ENCODE data around the gene FCGR3B.
"Not testable (repeated sequence)": the region's sequence is repeated elsewhere in the genome, so short reads cannot be mapped to it uniquely, and the experiment has no call there.

Gene FCGR3B

DNA sequence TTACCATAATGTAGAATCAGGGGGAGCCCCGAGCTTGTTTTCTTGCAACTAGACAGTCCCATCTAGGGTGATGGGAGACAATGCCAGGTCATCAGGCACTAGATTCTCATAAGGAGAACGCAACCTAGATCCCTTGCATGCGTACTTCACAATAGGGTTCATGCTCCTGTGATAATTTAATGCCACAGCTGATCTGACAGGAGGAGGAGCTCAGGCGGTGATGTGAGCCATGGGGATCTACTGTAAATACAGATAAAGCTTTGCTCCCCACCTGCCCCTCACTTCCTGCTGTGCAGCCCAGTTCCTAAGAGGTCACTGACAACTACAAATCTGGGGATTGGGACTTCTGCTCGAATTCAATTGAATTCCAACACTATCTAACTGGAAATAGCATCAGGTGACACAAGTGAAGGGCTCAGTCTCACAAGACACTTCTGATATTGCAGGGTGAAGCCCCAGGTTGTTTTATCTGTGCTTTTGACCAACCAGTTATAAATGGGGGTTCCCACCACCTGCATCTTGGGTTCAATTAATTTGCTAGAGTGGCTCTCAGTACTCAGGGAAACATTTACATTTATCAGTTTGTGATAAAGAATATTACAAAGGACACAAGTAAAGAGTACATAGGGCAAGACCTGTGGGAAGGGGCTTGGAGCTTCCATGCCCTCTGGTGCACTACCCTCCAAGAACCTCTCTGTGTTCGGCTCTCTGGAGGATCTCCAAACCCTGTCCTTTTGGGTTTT, 7.4 kb upstream of the FCGR3B start:
- DNase-seq: not testable (repeated sequence)

DNA sequence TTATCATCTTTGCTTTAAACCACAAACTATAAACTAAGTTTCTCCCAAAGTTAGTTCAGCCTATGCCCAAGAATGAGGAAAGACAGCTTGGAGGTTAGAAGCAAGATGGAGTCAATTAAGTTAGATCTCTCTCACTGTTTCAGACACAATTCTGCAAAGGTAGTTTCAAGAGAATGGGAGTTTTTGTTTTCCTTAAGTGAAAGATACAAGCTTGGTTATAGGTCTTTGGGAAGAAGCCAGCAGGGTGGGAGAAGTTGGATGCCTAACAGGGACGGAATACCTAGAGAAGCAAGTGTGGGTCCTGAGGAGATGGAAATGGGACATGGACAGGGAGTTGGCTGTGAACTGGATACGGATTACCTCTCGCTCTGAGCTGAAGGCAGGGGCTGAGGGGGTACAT, 6.0 kb upstream of the FCGR3B start:
- DNase-seq: not testable (repeated sequence)

DNA sequence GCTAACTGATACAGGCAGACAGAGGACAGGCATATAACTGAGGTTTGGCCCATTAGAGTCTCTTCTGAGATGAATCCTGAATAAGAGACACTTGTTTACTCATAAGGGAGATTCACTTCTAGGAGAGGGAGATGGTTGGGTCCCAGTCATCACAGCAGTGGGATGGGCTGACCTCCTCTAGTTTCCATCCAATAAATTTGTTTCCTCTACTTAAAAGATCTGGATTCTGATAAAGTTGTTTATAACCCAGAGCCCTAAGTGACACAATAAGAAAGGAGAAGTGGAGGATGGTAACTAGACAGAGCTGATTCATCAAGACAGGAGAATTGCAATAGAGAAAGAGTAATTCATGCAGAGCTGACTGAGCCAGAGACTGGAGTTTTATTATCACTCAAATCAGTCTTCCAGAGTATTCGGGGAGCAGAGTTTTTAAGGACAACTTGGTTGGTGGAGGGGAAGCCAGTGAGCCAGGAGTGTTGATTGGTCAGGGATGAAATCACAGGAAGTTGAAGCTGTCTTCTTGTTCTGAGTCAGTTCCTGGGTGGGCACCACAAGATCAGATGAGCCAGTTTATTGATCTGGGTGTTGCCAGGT, 5.3 kb upstream of the FCGR3B start:
- not testable (repeated sequence) for DNase-seq

DNA sequence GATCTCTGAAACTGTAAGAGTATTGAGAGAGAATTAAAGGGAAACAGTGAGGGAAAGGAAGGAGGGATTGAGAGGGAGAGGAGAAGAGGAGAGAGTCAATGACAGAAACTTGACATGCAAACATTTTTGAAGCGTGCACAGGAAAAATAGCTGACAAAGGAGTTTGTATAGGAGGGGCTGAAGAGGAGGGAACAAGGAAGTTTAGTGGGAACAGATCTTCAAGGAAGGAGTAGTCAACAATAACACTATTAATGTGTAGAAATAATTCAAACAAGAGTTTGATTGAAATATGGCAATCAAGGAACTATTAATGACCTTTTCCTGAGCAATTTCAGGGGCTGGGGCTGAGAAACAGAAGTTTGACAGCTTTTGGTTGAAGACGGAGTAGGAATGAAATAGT, 4.0 kb upstream of the FCGR3B start:
- not testable (repeated sequence) for DNase-seq

DNA sequence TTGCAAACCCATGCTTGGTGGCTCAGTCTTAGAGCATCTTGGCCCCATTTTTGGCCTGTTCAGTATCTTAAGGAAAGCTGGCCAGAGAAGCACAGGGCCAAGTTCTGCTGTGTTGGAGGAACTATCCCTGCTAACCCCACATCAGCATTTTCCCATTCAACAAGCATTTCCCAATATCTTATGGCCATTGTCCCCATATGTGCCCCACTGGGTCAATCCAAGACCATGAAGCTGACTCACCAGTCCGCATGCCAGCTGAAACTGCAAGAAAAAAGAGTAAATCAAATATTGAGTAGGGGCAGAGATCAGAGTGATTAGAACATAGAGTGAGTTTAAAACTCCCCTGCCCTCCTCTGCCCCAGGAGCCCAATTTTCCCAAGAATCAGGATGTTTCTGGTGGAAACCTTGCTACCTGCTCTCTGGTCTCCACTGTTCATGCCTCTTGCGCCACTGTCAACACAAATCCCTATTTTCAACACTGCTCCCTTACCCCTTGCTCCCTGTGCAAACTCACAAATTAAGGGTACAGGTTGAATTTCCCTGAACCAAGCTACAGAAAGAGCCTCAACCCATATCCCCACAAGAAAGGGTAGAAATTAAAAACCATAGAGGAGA, 741 bp downstream of the FCGR3B start:
- not testable (repeated sequence) for DNase-seq

DNA sequence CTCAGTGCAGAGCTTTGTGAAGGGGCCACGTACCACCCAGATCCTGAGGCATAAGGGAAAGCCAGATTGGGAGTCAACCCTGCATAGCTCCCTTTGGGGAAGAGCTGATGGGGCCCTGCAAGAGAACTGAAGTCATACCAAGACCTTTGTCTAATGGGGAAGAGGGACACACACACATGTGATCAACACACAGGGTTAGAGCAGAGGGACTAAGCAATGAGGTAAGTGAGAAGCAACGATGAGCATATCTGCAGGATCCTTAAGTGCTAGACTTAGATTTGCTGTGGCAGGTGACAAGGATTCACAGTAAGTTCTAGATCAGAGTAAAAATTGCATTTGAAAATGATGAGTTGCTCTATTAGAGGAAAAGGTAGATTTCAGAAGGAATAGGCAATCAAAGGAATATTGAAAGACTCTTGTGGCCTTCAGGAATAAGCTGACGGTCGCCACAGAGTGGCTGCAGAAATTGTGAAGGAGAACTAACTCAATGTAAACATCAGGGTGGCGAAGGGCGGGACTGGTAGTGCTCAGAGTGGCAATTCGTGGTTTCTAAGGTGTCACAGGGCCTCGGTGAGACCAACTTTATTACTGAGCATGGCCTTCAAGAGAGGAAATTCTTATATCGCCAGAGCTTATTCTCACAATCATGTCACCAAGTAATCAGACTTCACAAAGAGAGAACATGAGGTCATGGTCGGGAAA, 4.4 kb downstream of the FCGR3B start:
- DNase-seq: not testable (repeated sequence)

DNA sequence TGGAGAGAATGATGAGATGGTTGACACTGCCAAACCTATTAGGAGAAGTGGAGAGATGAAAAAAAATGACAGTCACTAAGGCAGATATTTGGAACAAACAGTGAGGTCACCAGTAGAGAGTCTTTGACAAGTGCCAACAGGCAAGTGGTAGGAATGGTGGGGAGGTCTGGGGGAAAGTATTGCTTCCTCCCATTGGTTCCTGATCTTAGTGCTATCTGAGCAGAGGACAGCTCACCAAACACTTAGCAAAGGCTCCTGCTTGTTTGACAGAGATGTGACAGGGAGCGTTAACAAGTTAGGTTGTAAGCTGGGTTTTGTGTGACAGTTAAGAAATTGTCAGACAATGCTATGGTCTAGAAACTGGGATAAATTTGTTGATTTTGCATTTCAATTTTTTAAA, 6.4 kb downstream of the FCGR3B start:
- not testable (repeated sequence) for DNase-seq

DNA sequence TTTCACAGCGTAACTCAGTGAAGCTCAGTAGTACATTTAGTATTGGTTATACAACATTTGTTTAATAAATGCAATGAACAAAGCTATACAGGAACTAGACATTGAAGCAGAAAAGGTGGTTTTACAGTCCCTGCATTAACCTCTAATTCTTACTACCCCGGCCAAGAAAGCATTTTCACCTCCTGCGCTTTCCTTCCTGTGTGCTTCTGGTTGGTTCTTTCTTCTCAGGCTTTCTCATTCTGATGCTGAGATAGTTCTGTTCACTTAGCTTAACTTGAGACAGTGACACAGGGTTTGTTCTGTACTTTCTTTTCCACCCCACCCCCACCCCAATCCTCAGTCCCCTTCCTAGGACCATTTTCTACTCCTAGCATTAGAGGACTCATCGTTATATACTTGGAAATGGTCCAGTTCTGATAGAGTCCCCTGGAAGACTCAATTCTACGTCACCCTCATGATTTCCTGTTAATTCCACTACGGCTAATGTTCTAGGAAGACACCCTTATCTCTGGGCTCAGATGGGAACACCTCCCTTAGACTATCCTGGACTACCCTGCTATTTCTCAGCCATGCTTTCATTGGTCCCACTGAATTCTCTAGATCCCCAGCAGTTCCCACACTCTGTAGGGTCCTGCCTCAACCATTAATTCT, 7.5 kb downstream of the FCGR3B start:
- DNase-seq: not testable (repeated sequence)

DNA sequence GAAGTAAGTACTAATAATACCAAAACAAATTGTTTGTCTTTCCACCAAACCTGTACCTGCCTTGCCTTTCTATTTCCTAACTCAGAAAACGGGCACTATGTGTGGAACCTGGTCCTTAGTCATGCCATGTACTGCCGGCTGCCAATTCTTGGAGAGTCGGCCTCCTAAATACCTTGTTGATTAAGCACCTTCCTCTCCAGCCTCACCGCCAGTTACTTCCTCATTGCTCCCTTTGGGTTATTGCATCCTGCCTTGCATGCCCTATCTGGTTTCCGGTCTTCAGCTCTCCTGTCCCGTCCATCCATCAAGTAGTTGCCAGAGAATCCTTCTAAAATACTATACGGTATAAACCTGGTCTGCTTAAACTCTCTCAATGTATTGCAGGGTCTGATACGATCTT, 8.9 kb downstream of the FCGR3B start:
- DNase-seq: not testable (repeated sequence)

DNA sequence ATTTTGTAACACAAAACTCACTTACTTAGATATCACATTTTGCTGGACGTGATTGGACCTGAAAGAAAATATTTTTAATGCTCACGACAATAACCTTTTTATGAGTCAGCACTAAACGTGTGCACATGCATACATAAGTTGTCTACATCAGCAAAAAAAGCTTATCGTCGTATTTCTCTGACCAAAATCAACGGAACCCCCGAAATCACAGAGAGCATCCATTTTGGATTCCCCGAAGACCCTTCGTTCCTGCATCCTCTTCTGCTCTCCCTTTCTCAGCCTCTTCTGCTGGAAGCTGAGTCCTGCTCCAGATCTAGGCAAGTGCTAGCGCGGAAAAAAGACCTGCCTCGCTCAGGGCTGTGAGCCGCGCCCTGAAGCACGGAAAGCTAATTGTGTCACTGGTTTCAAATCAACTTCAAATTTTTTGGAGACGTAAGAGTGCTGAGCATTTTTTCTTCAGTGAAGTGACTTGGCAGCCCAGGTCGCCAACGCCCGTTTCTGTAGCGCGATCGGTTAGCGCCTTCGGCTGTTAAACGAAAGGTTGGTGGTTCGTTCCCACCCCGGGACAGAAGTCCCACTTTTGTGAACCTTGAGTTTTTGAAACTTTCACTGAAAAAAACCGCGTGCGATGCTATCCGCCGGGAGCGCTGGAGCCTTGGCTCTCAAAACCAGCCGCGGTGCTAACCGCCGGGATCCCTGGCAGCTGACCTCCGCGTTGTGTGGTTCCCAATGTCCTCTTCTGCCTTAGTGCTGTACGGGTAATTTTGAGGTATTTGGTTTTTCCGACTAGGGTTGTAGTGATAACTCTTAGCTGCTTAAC, 9.6 kb downstream of the FCGR3B start:
- peak; percentile 69 to 72 for DNase-seq

DNA sequence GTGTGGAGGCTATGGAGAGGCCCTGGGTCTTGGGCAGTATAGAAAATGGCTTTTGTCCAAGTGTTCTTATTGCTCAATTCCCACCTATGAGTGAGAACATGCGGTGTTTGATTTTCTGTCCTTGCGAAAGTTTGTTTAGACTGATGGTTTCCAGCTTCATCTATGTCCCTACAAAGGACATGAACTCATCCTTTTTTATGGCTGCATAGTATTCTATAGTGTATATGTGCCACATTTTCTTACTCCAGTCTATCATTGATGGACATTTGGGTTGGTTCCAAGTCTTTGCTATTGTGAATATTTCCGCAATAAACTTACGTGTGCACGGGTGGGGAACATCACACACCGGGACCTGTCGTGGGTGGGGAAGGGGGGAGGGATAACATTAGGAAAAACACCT, 10.6 kb downstream of the FCGR3B start:
- not testable (repeated sequence) for DNase-seq

DNA sequence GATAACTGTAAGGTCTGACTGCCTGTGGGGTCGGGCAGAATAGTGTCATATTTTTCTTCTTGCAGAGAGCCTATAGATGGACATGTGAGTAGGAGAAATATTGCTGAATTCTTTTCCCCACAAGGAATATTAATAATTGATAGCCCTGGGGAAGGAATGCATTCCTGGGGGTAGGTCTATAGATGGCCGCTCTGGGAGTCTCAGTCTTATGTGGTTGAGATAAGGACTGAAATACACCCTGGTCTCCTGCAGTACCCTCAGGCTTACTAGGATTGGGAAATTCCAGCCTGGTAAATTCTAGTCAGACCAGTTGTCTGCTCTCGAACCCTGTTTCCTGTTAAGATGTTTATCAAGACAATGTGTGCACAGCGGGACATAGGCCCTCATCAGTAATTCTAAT, 12.5 kb downstream of the FCGR3B start:
- DNase-seq: not testable (repeated sequence)

DNA sequence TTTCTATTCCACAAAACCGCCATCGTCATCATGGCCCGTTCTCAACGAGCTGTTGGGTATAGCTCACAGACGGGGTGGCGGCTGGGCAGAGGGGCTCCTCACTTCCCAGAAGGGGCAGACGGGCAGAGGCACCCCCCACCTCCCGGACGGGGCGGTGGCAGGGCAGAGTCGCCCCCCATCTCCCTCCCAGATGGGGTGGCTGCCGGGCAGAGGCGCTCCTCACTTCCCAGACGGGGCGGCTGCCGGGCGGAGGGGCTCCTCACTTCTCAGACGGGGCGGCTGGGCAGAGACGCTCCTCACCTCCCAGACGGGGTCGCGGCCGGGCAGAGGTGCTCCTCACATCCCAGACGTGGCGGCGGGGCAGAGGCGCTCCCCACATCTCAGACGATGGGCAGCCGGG, 14.6 kb downstream of the FCGR3B start:
- not testable (repeated sequence) for DNase-seq

DNA sequence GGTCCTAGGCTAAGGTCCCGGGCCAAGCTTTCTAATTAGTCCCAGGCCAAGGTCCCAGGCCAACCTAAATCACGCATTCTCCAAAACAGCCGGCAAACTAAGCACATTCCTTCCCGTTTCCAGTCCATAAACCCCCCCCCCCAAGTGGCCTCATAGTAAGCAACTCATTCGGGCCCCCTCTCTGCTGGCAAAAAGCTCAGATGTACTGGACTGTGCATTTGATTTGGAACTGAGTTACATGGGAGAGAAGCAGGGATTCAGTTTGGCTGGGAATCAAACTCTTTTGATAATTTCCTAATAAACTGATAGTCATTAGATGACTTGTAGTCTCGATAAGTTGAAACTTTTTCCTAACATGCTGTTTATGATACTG, 17.8 kb downstream of the FCGR3B start:
- DNase-seq: not testable (repeated sequence)

DNA sequence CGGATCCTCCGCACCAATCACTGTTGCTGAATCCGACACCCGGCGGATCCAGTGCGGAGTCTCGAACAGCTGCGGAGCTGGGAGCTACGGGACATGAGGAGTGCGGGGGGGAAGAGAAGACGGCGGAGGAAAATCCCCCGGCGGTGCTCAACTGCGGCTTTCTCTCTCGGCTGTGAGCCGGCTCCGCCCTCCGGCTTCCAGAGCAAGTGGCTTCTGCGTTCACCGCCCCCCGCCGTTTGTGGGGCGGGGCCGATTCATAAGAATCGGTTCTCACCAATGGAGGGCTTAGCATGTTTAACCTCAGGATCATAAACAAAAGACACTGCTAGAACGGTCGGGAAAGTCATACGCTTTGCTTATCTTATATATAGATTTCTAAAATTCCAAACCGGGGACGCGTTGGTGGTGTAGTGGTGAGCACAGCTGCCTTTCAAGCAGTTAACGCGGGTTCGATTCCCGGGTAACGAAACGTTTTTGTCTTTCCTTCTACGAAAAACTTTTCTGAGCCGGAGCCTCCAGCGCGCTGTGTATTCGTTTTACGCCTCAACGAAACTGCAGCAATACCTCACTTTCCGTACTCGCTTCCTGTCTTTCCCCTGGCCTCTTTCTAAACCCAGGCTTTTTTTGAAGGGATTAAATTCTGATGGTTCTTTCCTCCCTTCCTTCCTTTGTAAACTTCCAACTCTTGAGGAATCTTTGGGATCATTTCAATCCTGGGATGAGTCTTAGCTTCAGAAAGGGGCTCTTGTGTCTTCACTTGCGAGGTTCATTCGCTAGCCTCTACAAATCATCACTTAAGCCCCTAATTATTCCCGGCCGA, 18.4 kb downstream of the FCGR3B start:
- peak; percentile 75 to 90 for DNase-seq

DNA sequence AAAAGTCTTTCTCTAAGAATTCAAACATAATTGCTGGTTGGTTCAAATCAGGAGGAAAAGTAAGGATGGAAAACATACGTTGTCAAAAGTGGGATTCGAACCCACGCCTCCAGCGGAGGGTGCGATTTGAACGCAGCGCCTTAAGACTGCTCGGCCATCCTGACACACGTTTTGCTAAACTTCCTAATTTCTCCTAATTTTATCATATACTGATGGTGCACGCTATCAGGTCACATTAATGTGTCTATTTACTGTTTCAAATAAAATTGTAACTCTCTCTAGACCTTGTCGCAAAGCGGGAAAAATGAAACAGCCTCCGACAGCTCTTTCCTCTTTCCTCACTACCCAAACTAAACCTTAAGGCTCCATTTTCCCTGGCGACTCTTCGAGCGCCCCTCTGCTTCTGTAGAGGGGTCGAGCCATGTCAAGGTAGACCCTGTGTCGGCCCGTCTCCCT, 19.1 kb downstream of the FCGR3B start:
- DNase-seq: peak; percentile 10 to 26

DNA sequence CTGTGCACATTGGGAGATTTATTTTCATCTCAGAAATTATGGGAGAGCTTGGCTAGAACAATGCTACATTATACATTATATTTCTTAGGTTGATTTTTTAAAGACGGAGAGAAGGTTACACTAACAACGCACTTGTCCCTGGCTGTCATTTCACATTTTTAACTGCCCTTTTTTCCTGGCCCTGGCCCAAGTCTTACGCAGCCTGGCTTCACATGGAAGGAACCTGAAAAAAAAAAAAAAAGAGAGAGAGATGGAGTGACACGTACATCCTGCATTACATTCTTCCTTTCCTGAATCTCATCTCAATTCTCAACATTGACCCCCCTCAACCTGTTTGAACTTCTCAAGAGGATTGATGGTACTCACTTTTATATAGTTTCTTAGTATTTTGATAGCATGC, 20.8 kb downstream of the FCGR3B start:
- not testable (repeated sequence) for DNase-seq

DNA sequence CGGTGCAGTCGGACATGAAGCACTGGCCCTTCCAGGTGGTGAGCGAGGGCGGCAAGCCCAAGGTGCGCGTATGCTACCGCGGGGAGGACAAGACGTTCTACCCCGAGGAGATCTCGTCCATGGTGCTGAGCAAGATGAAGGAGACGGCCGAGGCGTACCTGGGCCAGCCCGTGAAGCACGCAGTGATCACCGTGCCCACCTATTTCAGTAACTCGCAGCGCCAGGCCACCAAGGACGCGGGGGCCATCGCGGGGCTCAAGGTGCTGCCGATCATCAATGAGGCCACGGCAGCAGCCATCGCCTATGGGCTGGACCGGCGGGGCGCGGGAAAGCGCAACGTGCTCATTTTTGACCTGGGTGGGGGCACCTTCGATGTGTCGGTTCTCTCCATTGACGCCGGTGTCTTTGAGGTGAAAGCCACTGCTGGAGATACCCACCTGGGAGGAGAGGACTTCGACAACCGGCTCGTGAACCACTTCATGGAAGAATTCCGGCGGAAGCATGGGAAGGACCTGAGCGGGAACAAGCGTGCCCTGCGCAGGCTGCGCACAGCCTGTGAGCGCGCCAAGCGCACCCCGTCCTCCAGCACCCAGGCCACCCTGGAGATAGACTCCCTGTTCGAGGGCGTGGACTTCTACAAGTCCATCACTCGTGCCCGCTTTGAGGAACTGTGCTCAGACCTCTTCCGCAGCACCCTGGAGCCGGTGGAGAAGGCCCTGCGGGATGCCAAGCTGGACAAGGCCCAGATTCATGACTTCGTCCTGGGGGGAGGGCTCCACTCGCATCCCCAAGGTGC, 24.2 kb downstream of the FCGR3B start:
- not testable (repeated sequence) for DNase-seq

DNA sequence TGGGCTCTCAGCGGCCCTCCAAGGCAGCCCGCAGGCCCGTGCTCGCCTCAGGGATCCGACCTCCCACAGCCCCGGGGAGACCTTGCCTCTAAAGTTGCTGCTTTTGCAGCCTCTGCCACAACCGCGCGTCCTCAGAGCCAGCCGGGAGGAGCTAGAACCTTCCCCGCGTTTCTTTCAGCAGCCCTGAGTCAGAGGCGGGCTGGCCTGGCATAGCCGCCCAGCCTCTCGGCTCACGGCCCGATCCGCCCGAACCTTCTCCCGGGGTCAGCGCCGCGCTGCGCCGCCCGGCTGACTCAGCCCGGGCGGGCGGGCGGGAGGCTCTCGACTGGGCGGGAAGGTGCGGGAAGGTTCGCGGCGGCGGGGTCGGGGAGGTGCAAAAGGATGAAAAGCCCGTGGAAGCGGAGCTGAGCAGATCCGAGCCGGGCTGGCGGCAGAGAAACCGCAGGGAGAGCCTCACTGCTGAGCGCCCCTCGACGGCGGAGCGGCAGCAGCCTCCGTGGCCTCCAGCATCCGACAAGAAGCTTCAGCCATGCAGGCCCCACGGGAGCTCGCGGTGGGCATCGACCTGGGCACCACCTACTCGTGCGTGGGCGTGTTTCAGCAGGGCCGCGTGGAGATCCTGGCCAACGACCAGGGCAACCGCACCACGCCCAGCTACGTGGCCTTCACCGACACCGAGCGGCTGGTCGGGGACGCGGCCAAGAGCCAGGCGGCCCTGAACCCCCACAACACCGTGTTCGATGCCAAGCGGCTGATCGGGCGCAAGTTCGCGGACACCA, 25.0 kb downstream of the FCGR3B start:
- DNase-seq: peak in 1 of 2 donors; percentile 34

All from activated CD4-positive, alpha-beta T cell treated with anti-CD3 and anti-CD28 coated beads for 4 hours (primary cell).